Body of pancreas (tissue), 4 donors: ENCODE data around the gene GALNTL6.

Source experiments
- POLR2A ChIP-seq, 3 donors: fragments of 450-650 bp; IDR thresholded peaks; one replicate each; pipeline ENCODE4 v1.6.1; 2016; ENCODE audit warnings: antibody characterized with exemption in 3 of 3, mild to moderate bottlenecking in 2 of 3
- TF ChIP-seq, protein P1 (sequence below), 7 experiments: fragments of 450-650 bp in 4 of 7; fragments of 200-600 bp in 3 of 7; sonication (generic) in 3 of 7; IDR thresholded peaks; one replicate each; pipeline ENCODE4 v1.5.1; 2016 to 2019; ENCODE audit warnings: antibody characterized with exemption in 7 of 7

DNA sequence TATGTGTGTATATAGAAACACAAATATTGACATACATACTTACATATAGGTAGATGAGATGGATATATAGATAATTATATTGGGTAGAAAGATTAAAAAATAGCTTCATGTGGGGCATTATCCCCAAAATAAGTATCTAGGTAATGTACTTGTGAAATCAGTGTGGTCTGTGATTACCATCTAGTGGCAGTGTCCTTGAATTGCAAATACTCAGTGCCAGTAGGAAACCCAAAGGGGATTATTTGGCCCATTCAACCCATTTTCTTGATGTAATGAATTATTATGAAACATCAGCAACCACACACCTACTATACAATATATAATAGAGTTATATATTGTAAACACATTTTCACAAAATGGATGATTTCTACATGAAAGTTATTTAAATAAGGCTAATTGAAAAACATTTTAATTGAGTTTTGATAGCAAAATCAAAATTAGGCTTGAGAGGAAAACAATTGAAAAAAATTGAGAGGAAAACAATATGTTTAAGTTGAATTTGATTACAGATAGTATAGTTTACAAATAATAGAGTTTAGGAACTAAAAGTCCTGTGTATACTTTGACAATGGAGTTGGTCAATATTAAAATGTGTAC lies 389.4 kb downstream of the GALNTL6 start:
- TF ChIP-seq, protein P1, sequence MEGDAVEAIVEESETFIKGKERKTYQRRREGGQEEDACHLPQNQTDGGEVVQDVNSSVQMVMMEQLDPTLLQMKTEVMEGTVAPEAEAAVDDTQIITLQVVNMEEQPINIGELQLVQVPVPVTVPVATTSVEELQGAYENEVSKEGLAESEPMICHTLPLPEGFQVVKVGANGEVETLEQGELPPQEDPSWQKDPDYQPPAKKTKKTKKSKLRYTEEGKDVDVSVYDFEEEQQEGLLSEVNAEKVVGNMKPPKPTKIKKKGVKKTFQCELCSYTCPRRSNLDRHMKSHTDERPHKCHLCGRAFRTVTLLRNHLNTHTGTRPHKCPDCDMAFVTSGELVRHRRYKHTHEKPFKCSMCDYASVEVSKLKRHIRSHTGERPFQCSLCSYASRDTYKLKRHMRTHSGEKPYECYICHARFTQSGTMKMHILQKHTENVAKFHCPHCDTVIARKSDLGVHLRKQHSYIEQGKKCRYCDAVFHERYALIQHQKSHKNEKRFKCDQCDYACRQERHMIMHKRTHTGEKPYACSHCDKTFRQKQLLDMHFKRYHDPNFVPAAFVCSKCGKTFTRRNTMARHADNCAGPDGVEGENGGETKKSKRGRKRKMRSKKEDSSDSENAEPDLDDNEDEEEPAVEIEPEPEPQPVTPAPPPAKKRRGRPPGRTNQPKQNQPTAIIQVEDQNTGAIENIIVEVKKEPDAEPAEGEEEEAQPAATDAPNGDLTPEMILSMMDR (IDR thresholded peaks at IDR 0.05) = peak in 6 of 7 experiments; percentile 31 to 52 (median 43)
- no peak for TF ChIP-seq POLR2A (IDR thresholded peaks at IDR 0.05)
